H54 (cell line): ENCODE data around the gene IMPACT.

Experiments used
- DNase-seq: peaks from one replicate; pipeline ENCODE4 v3.0.0; 2011; ENCODE audit warnings: low spot score, mixed read lengths; ENCODE audit not compliant: insufficient read length
- FAIRE-seq: peaks from 3 replicates; lab custom pipeline; 2011; peaks lifted over from hg19 to GRCh38; lab: Jason Lieb, UNC
- POLR2A ChIP-seq: IDR thresholded peaks from 2 replicates; pipeline ENCODE4 v1.6.1; 2011; ENCODE audit warnings: low read depth, mild to moderate bottlenecking, low read length

The IMPACT gene

GRCh38 chr18:24402209-24402785, 24.2 kb upstream of the IMPACT start:
- no peak for TF ChIP-seq POLR2A
- FAIRE-seq (no peak), DNase-seq (no peak)

DNA sequence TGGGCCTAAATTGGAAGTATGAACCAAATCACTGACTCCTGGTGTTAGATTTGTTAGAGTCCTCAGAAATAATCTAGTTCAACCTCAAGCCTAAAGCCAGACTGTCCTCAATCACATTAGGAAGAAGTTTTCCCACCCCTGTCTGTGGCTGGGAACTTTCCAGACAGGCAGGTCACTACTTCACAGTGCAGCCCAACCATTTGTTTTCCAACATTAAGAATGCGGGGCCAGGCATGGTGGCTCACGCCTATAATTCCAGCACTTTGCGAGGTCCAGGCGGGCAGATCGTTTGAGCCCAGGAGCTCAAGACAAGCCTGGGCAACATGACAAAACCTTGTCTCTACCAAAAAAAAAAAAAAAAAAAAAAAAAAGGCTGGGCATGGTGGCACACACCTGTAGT, 23.4 kb upstream of the IMPACT start:
- FAIRE-seq = no peak
- DNase-seq = no peak
- no peak for TF ChIP-seq POLR2A

GRCh38 chr18:24404591-24404990, 21.9 kb upstream of the IMPACT start:
- DNase-seq (no peak), FAIRE-seq (no peak)
- no peak for TF ChIP-seq POLR2A

DNA sequence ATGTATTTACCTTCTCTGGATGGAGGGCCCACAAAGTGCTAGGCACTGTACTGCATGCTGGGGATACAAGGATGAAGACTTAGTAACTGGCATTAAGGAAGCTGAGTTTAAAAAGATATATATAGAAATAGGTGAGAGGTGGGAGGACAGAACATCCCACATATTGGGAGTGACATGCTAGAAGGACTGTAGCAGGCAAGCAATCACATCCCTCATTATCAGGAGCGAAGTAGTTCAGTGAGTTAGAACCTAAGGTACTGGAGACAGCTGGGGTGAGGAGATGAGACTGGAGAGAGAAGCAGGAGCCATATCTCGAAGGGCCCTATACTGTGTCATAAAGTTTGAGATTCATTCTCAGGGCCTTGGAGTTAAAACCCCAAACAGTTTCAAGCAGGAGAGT, 18.0 kb upstream of the IMPACT start:
- DNase-seq = no peak
- TF ChIP-seq POLR2A = no peak
- no peak for FAIRE-seq

- FAIRE-seq (no peak), DNase-seq (no peak)
- no peak for TF ChIP-seq POLR2A
Observed at GRCh38 chr18:24413148-24413547, 13.3 kb upstream of the IMPACT start.

GRCh38 chr18:24414349-24415003, 12.0 kb upstream of the IMPACT start:
- no peak for FAIRE-seq
- no peak for DNase-seq
- TF ChIP-seq POLR2A = no peak

- DNase-seq = no peak
- FAIRE-seq = no peak
- TF ChIP-seq POLR2A = no peak
Observed at GRCh38 chr18:24417480-24417879, 9.0 kb upstream of the IMPACT start.

DNA sequence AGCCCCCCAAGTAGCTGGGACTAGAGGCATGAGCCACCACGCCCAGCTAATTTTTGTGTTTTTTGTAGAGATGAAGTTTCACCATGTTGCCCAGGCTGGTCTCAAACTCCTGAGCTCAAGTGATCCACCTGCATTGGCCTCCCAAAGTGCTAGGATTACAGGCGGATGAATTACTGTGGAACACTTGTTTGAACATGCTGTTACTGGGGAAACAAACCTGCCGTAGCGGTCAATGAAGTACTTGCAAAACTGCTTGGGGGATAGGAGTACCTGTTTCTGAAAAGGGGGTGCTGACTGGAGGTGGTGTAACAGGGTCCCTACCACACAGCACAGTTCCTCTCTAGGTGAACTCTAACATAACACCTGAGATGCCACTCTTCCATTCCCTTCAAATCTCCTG, 5.9 kb upstream of the IMPACT start:
- TF ChIP-seq POLR2A = no peak
- FAIRE-seq (no peak), DNase-seq (no peak)

DNA sequence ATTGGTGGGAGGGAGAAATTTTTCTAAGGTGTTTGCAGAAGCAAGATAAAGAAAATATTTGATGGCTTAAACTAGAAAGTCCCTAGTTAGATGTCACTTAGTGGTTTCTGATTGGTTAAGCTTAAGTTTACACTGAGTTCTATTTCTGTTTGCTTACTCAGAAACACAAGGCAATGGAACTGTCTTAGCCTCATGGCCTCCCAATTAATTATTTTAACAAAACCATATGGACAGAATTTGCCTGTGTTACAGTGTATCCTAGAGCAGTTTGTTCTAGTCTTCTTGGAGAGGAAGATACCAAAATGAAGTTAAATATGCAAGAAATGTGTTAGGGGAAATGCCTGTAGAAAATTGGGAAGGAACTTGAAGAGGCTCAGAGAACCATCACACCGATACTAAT, 4.6 kb upstream of the IMPACT start:
- DNase-seq (no peak), FAIRE-seq (no peak)
- no peak for TF ChIP-seq POLR2A

- no peak for TF ChIP-seq POLR2A
- FAIRE-seq (no peak), DNase-seq (no peak)
Observed at GRCh38 chr18:24426073-24426397, 435 bp upstream of the IMPACT start.

DNA sequence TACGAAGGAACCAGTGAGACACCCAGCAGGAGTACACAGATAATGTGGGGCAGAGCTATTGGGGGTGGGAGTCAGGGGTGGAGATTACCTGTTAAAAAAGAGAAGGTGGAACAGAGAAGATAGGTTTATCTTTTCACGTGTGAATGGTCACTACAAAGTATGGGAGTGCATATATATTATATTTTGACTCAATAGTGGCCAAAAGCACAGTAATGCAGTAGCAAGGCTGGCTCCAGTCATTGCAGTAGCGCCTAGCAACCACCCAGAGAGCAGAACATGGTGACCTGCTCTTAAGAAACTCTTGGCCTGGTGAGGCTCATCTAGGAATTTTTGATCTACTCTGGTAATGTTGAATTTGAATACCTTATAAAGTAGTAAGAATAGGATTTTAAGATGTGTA, 1.0 kb downstream of the IMPACT start:
- DNase-seq (no peak), FAIRE-seq (no peak)
- TF ChIP-seq POLR2A = no peak

- no peak for TF ChIP-seq POLR2A
- no peak for DNase-seq
- FAIRE-seq = no peak
Observed at GRCh38 chr18:24428709-24429108, 2.2 kb downstream of the IMPACT start.

DNA sequence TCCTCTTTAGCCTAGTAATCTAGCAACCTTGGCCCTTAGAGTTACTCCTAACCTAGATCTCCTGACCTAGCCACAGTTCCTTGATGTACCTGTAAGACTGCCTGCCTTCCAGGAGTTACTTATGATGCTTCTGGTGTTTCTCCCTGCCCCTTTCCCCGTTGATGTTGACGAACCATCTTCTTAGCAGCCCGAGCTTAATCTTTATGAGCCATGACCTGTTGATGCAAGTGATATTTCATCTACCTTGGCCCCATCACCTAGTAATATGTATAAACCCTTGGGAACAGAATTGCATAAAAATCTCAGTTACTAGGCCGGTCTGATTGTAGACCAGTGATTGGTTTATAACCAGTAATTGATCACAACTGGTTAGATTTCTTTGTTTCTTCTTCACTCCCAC, 2.7 kb downstream of the IMPACT start:
- TF ChIP-seq POLR2A = no peak
- FAIRE-seq = no peak
- DNase-seq = no peak

DNA sequence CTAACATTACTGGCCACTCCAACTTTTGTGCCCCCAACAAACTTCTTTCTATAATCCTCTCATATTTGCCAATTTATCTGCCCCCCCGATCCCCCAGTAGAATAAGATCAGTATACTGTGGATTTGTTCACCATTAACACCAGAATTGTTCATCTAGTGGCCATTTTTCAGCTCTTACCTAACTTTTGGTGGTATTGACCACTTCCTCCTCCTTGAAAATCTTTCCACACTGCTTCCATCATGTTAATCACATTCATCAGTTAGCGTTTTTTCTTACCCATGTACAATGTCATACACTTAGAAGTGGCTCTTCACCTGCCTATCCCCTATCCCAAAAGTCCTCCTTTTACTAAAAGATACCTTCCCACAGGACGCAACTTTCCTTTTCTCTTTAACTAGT, 6.1 kb downstream of the IMPACT start:
- DNase-seq = no peak
- FAIRE-seq = no peak
- TF ChIP-seq POLR2A = no peak

GRCh38 chr18:24436939-24437338, 10.5 kb downstream of the IMPACT start:
- DNase-seq (no peak), FAIRE-seq (no peak)
- TF ChIP-seq POLR2A = no peak
